Hematopoietic multipotent progenitor cell treated with erythropoietin and hydrocortisone succinate and interleukin-3 and kit ligand, for 6 days (in vitro differentiated cells): ENCODE results near the gene KRTAP19-4.
A peak's percentile ranks its signal among the peaks of the same experiment; 100 is the strongest.
"Not testable (repeated sequence)": the region's sequence is repeated elsewhere in the genome, so short reads cannot be mapped to it uniquely, and the experiment has no call there.

ENCODE experiments used
- DNase-seq: peaks from one replicate; pipeline ENCODE4 v3.0.0-alpha.2; 2015

The KRTAP19-4 gene, protein sequence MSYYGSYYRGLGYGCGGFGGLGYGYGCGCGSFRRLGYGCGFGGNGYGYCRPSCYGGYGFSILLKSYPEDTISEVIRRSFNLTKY

DNA sequence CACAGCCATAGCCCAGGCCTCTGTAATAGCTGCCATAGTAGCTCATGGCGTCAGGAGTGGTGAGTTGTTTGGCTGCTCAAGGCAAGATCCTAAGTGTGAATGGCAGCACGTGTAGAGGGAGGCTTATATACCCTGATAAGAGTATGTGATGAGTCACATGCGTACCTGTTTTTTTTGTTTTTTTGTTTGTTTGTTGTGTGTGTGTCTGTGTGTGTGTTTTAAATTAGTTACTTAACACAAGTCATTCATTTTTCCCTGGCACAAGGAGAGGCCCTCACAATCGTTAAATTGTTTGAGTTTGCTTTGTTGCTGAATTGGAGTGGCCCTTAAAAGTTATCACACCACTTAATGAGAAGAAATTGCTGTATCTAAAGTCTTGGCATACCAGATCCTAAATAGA lies at the start of gene KRTAP19-4:
TSS of gene KRTAP19-4 (minus strand) at position 101 of the 400 bp plus-strand sequence. CDS start at position 46, 55 bp downstream.
- no peak for DNase-seq

DNA sequence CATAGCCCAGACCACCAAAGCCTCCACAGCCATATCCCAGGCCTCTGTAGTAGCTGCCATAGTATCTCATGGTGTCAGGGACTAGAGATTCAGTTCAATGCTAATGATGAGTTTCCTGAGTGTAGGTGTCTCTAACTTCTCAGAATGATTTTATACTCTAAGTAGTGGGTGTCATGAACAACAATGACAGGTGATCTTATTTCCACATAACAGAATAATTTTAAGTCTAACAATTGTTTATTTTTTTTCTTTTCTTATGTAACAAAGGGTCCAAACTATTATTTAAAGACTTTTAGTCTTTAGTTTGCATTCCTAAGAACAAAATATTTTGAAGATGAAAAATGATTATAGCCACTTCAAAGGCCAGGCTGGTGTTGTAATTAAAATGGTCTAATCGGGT lies 44.8 kb upstream of the KRTAP19-4 start, which contains the start of gene KRTAP19-6:
TSS of gene KRTAP19-6 (minus strand) at position 101 of the 400 bp plus-strand sequence. CDS start at position 70, 31 bp downstream.
- DNase-seq: no peak

DNA sequence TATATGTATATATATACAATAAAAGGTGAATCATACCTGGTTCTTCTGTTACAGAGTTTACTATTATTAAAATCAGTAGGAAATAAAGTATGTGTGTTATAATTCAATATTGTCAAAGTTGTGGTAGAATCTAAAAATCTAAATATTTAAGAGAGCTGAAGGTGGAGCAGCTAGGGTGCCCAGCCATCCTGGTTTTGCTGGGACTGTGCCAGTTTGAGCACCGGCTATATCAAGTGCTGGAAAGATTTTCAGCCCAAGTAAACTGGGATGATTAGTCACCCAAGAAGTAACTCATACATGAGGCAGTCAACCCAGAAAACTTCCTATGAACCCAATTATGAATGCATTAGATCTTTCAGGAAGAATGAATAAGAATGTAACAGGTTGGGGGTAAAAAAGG lies 21.9 kb upstream of the KRTAP19-4 start:
- DNase-seq: no peak

DNA sequence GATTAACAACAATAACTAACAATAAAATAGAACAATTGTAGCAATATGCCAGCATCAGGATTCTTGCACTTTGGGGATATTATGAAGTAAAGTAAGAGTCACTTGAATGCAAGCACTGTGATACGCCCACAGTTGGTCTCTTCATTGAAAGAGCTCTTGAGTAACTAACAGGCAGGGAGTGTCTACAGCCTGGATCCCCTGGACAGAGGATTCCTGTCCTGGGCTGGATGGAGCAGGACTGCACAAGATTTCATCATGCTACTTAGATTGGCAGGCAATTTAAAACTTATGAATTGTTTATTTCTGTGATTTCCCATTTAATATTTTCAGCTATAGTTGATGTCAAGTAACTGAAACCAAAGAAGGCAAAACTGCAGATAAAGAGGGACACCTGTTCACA lies 18.7 kb upstream of the KRTAP19-4 start:
- no peak for DNase-seq

DNA sequence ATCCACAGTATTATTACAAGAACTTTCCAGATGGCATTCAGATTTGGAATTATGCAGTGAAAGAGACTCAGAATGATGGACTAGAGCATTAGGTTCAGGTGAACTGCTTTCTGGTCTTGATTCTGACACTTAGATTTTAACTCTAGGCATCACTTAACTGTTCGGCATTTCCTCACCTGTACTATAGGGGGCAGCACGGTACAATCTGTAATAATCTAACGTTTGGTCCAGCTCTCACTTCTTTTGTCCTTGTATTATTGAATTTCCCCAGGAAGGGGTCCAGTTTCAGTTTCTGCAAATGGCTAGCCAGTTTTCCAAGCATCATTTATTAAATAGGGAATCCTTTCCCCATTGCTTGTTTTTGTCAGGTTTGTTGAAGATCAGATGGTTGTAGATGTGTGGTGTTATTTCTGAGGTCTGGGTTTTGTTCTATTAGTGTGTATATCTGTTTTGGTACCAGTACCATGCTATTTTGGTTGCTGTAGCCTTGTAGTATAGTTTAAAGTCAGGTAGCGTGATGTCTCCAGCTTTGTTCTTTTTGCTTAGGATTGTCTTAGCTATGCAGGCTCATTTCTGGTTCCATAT lies 8.7 kb upstream of the KRTAP19-4 start:
- not testable (repeated sequence) for DNase-seq

DNA sequence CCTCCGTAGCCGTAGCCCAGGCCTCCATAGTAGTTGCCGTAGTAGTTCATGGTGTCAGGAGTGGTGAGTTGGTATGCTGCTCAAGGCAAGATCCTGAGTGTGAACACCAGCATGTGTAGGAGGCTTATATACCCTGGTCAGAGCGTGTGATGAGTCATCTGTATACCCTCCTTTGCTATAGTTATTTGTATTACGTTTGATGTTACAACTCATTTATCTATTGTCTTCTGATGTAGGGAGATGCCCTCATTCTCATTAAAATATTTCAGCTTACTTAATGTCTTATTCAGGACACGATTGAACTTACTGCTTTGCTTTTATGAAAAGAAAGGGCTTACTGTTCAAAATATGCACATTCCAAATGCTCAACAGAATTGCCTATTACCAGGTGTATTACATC lies 5.1 kb upstream of the KRTAP19-4 start, which contains the start of gene KRTAP19-5:
TSS of gene KRTAP19-5 (minus strand) at position 101 of the 400 bp plus-strand sequence. CDS start at position 50, 51 bp downstream.
- DNase-seq: no peak

DNA sequence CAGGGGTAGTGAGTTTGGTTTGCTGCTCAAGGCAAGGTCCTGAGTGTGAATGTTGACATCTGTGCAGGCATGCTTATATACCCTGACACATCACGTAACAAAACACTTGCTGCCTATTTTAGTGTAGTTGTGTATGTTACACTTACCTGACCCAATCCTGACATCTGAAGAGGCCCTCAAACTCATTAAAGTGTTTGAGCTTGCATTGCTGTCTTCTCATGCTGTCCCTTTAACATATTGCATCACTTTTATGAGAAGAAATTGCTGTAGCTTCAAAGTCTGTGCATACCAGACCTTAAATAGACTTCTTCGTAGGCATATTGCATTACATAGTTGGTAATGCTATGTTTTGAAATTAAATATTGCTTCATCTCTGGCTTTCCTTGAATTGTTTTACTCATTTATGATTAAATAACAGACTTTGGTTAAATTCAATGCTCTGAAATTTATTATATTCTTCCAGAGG lies 5.0 kb downstream of the KRTAP19-4 start, which contains the start of gene KRTAP19-3:
TSS of gene KRTAP19-3 (minus strand) at position 51 of the 466 bp plus-strand sequence. CDS start 56 bp downstream, outside the sequence.
- no peak for DNase-seq

DNA sequence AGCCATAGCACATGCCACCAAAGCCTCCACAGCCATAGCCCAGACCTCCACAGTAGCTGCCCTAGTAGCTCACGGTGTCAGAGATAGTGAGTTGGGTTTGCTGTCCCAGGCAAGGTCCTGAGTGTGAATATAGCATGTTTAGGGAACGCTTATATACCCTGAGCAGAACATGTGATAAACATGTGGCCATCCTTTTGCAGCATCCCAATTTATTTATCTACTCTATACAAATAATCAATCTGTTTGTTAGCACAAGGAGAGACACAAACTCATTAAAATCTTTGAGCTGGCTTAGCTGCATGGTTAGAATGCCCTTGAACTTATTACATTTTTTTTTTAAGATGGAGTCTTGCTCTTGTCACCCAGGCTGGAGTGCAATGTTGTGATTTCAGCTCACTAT lies 9.6 kb downstream of the KRTAP19-4 start, which contains the start of gene KRTAP19-2:
TSS of gene KRTAP19-2 (minus strand) at position 101 of the 400 bp plus-strand sequence. CDS start at position 13, 88 bp downstream.
- DNase-seq: no peak

DNA sequence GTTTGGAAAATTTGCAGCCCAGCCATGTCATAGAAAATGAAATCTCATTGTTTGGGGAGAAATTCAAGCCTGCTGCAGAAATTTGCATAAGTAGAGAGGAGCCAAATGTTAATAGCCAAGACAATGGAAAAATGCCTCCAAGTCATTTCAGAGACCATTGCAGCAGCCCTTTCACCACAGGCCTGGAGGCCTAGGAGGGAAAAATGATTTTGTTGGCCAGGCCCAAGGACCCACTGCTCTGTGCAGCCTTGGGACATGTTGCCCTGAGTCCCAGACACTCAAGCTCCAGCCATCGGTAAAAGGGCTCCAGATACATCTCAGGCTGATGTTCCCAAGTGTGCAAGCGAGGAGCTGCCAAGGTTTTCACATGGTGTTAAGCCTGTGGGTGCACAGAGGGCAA lies 10.8 kb downstream of the KRTAP19-4 start:
- DNase-seq: no peak

DNA sequence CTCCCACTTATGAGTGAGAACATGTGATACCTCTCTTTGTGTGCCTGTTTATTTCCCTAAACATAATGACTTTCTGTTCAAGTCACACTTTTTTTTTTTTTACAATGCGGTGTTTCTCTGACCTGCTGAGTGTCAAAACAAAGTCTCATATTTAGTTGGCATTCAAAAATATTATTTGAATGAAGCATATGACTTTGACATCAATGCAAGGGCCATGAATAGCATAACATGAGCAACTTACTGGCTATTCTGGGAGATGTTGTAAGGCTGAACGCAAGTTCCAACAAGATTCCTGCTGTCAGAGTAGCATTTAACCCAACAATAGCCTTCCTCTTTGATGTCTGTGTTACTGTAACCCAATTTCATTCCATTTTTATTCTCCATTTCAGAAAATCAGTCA lies 14.8 kb downstream of the KRTAP19-4 start:
- DNase-seq: no peak

DNA sequence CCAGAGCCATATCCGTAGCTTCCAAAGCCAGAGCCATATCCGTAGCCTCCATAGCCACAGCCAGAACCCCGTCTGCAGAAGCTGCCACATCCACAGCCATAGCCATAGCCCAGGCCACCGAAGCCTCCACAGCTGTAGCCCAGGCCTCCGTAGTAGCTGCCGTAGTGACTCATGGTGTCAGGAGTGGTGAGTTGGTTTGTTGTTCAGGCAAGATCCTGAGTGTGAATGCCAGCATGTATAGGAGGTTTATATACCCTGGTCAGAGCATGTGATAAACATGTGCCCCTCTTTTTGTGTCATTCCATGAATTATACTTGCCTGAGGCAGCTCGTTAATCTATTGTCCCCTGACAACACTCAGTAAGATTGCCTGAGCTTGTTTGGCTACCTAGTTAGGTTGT lies 16.8 kb downstream of the KRTAP19-4 start, which contains the start of gene KRTAP19-1:
TSS of gene KRTAP19-1 (minus strand) at position 223 of the 400 bp plus-strand sequence. CDS start at position 173, 50 bp downstream.
- DNase-seq: no peak

DNA sequence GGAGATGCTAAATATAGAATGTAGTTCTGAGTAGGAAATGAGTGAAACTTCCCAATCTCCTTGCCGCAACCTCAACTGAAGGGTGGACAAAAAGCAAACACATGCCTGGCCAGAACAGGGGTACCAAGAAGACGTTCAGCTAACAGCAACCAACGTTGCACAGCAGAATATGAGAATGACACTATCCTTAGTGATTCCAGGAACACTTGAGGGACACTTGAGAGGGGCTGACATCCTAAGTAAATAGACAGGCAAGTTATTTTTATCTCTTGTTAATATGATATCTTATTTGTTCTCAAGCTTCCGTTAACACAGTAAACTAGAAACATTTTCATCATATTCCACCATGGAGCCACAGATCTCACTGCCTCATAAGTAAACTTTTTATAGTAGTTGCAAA lies 17.7 kb downstream of the KRTAP19-4 start:
- no peak for DNase-seq

DNA sequence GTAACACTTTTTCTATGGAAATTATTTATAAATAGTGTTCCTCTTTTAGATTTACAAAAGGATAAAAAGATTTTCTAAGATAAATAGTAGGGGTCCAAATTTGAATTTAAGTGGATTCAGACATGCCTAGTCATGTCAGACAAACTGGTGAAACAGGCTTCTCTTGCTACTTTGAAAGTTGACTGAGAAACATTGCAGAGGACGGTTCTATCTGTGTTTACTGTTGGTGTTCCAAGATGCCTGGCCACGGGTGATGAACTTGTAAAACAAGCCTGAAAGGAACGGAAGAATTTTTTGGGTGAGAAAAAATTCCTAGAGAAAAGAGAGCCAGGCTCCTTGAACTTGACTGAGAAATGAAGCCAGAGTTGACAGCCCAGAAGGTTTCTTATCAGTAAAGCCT lies 19.0 kb downstream of the KRTAP19-4 start:
- DNase-seq: no peak

DNA sequence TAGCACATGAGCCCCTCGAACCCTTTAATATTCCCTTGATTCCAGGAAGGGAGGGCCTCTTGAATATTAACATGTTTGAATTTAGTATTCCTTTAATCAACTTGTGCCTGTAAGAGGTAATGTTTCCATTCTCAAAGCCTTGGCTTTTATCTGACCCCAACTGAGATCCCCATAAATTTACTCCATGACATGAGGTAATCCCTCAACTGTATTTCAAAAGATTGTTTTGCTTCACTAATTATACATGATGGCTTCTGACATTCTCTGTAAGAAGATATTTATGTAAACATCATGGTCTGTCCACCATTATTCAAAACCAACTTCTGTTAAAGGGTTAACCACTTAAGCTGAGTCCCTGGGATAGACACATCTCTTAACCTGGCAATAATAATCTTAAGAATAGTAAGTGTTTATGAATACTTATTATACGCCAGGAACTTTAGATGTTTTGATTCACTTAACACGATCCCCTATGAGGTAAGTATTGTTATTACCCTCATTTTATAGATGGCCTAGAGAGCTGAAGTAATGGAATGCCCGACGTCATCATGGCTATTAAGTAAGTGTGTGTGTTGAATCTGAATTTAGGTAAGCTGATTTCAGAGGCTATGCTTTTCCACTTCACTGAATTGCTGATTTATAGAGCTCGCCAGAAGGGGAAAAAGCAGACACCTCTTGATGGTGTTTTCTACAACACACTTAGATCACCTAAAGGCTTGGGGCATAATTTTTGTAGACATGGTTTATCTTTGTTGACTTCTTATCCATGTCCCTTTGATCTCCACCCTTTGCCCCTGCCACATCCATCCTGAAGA lies 27.9 kb downstream of the KRTAP19-4 start:
- DNase-seq: no peak

DNA sequence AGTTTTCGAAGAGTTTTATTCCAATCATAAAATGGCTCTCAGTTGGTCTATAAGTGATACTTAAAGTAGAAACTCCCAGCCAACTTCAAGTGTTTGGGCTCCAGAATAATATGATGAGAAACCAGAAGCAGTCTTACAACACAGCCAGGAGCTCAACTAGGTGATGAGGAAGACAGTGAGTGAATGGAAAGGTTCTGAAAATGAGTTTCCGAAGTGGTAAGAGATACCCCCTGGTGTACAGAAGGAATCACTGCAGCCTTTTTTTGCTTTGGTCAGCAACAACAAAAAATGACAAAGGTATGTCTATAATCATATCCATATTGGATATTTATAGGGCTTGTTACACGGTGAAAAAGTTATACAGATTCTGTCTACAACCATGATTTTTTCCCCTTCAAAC lies 33.3 kb downstream of the KRTAP19-4 start:
- DNase-seq: peak; percentile 9

DNA sequence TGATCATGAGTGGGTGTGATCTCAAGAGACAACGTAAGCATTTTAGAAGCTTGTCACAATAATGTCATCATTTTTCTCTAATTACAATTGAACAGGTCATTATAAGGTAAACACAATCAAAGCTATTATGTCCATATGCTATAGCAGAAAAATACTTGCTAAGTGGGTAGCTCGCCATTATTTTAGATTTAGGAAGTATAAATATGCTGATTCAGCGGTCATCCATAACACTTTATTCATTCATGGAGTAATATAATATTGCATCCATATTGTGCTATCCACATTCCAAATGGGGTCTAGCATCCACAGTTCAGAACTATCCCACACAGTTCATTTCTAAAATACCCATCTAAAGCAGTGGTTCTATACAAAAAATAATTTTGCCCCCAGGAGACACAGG lies 48.5 kb downstream of the KRTAP19-4 start:
- no peak for DNase-seq

DNA sequence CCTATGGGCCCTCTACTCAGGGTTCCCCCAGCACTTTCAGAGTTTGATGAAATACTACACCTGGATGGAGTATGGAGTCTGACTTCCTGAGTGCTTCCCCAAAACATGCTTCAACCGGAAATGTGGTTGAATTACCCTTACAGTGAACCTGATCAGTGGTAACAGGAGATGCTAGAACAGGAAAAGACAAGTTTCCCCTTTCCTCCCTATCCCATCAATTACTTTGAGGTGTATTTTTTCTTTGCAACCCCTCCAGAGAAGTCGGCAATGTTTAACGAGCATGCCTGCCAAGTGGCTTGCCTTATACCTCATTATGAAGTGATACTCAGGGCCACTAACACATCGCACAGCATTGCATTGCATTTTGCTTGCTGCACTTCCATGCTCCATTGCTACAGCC lies 49.9 kb downstream of the KRTAP19-4 start:
- DNase-seq: no peak
